ENCODE measurements around the gene CEP350. TPM values are rescaled to one million over a fixed set of nuclear protein-coding genes. Genes with fewer than 3 reads are reported as not detected.
A peak's percentile ranks its signal among the peaks of the same experiment; 100 is the strongest.

The CEP350 gene
- total RNA-seq, 1 experiment from 2014 or later, result 41.1 TPM

DNA sequence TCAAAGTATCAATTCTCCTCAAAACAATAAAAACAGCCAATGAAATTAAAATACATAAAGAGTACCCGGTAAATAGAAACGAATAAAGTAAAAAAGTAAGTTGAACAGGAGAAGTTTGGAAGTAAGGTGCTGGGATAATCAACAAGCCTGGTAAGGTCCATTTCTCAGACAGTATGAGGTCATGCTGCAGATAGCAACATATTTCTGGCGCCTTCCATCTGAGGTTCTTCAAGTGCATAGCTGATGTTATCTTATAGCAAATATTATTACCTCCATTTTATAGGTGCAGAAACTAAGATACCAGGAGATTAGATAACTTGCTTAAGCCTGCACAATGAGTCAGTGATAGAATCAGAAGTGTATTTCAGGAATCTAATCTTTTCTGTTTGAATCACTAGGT, 23.7 kb upstream of the CEP350 start:
- H3K36me3 ChIP-seq (ENCODE audit: control insufficient read depth, insufficient read depth, low read length), result no peaks in the 10 kb centered on the region
- DNase-seq (ENCODE audit: low read depth, low spot score), result no peak
- ATAC-seq, result peak; percentile 80
- H3K4me1 ChIP-seq (ENCODE audit: control insufficient read depth, insufficient read depth, low read length), result peaks cover 18% of the 10 kb centered on the region; the same call in 1 of the 2 replicates
- no peak overlapping the region; the same call in 1 of the 2 replicates for H3K27ac ChIP-seq (ENCODE audit: low read length)
- CTCF ChIA-PET, result no interaction called here
- no peak; the same call in 1 of the 2 replicates for TF ChIP-seq TCF7L2 (IDR thresholded peaks at IDR 0.05; ENCODE audit: low read depth, low read length)
- 0 out of 2 replicates have a peak, but pooled peaks have one; percentile 21 for TF ChIP-seq POLR2AphosphoS5 (IDR thresholded peaks at IDR 0.05; ENCODE audit: low read depth, low read length)
- TF ChIP-seq, protein P1, sequence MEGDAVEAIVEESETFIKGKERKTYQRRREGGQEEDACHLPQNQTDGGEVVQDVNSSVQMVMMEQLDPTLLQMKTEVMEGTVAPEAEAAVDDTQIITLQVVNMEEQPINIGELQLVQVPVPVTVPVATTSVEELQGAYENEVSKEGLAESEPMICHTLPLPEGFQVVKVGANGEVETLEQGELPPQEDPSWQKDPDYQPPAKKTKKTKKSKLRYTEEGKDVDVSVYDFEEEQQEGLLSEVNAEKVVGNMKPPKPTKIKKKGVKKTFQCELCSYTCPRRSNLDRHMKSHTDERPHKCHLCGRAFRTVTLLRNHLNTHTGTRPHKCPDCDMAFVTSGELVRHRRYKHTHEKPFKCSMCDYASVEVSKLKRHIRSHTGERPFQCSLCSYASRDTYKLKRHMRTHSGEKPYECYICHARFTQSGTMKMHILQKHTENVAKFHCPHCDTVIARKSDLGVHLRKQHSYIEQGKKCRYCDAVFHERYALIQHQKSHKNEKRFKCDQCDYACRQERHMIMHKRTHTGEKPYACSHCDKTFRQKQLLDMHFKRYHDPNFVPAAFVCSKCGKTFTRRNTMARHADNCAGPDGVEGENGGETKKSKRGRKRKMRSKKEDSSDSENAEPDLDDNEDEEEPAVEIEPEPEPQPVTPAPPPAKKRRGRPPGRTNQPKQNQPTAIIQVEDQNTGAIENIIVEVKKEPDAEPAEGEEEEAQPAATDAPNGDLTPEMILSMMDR (IDR thresholded peaks at IDR 0.05), result no peak
- no peak overlapping the region for H3K4me3 ChIP-seq (ENCODE audit: low read depth in 2 of 2, low read length in 2 of 2)
- no peaks in the 10 kb centered on the region for H3K27me3 ChIP-seq (ENCODE audit: control insufficient read depth, insufficient read depth, low read length)
- no peaks in the 10 kb centered on the region for H3K9me3 ChIP-seq (ENCODE audit: control insufficient read depth, insufficient read depth, low read depth, low read length)
- no TSS peak for BruUV-seq (replicated peaks)
- POLR2A ChIA-PET, result no interaction called here
- in situ Hi-C loops (cut with HindIII; ENCODE audit: low pct_unique_long_range_greater_than_20kb, low sequenced_read_pairs), result no loop called here
- intact Hi-C loops (cut with micrococcal nuclease; ENCODE audit: unreplicated experiment), result no loop called here

DNA sequence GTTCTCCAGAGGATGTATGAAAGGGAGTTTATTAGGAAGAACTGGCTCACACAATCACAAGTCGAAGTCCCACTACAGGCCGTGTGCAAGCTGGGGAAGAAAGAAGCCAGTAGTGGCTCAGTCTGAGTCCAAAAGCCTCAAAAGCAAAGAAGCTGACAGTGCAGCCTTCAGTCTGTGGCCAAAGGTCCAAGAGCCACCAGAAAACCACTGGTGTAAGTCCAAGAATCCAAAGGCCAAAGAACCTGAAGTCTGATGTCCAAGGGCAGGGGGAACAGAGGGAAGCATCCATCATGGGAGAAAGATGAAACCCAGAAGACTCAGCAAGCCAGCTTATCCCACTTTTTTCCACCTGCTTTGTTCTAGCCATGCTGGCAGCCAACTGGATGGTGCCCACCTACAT, 21.4 kb upstream of the CEP350 start:
- TF ChIP-seq, protein P2, sequence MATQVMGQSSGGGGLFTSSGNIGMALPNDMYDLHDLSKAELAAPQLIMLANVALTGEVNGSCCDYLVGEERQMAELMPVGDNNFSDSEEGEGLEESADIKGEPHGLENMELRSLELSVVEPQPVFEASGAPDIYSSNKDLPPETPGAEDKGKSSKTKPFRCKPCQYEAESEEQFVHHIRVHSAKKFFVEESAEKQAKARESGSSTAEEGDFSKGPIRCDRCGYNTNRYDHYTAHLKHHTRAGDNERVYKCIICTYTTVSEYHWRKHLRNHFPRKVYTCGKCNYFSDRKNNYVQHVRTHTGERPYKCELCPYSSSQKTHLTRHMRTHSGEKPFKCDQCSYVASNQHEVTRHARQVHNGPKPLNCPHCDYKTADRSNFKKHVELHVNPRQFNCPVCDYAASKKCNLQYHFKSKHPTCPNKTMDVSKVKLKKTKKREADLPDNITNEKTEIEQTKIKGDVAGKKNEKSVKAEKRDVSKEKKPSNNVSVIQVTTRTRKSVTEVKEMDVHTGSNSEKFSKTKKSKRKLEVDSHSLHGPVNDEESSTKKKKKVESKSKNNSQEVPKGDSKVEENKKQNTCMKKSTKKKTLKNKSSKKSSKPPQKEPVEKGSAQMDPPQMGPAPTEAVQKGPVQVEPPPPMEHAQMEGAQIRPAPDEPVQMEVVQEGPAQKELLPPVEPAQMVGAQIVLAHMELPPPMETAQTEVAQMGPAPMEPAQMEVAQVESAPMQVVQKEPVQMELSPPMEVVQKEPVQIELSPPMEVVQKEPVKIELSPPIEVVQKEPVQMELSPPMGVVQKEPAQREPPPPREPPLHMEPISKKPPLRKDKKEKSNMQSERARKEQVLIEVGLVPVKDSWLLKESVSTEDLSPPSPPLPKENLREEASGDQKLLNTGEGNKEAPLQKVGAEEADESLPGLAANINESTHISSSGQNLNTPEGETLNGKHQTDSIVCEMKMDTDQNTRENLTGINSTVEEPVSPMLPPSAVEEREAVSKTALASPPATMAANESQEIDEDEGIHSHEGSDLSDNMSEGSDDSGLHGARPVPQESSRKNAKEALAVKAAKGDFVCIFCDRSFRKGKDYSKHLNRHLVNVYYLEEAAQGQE (IDR thresholded peaks at IDR 0.05; ENCODE audit: insufficient read depth in 1 of 2, low read depth in 2 of 2, low read length in 1 of 2), result no peak
- TF ChIP-seq, protein P1 (IDR thresholded peaks at IDR 0.05), result no peak
- TF ChIP-seq TCF7L2 (IDR thresholded peaks at IDR 0.05; ENCODE audit: low read depth, low read length), result no peak
- TF ChIP-seq POLR2AphosphoS5 (IDR thresholded peaks at IDR 0.05; ENCODE audit: low read depth, low read length), result no peak
- TF ChIP-seq SIN3A (IDR thresholded peaks at IDR 0.05; ENCODE audit: borderline replicate concordance, insufficient read depth, low read depth, low read length), result no peak
- no TSS peak for BruUV-seq (replicated peaks)
- peak overlapping the region; percentile 42; the same call in 1 of the 2 replicates for H3K27ac ChIP-seq (ENCODE audit: low read length)
- H3K36me3 ChIP-seq (ENCODE audit: control insufficient read depth, insufficient read depth, low read length), result no peaks in the 10 kb centered on the region
- no peaks in the 10 kb centered on the region for H3K27me3 ChIP-seq (ENCODE audit: control insufficient read depth, insufficient read depth, low read length)
- H3K4me3 ChIP-seq (ENCODE audit: low read depth in 2 of 2, low read length in 2 of 2), result no peak overlapping the region
- DNase-seq (ENCODE audit: low read depth, low spot score), result no peak
- ChIA-PET POLR2A (interaction anchor here (0.7 kb wide), 1 partner anchor 84 kb away, joined by 3 read pairs; no protein-coding TSS in a partner anchor), CTCF (interaction anchor here (0.6 to 1.0 kb wide), 2 partner anchors 119 to 648 kb away, joined by 7 to 11 read pairs; no protein-coding TSS in a partner anchor)
- intact Hi-C loops (cut with micrococcal nuclease; ENCODE audit: unreplicated experiment) (no loop called here), in situ Hi-C loops (cut with HindIII; ENCODE audit: low pct_unique_long_range_greater_than_20kb, low sequenced_read_pairs) (no loop called here)
- peaks cover 22% of the 10 kb centered on the region; the same call in 1 of the 2 replicates for H3K4me1 ChIP-seq (ENCODE audit: control insufficient read depth, insufficient read depth, low read length)
- no peaks in the 10 kb centered on the region for H3K9me3 ChIP-seq (ENCODE audit: control insufficient read depth, insufficient read depth, low read depth, low read length)
- no peak for ATAC-seq
